ENCODE data around the gene XYLT1.

Gene XYLT1

GRCh38 chr16:17330044-17330443, 140.7 kb downstream of the XYLT1 start:
- no peak overlapping the region for H3K4me3 ChIP-seq (ENCODE audit: low read depth, low read length)
- TF ChIP-seq CTCF (IDR thresholded peaks at IDR 0.05; ENCODE audit: borderline replicate concordance, insufficient read depth, low read depth, low read length): no peak

GRCh38 chr16:17329391-17329790, 141.4 kb downstream of the XYLT1 start:
- TF ChIP-seq CTCF (IDR thresholded peaks at IDR 0.05; ENCODE audit: borderline replicate concordance, insufficient read depth, low read depth, low read length): no peak
- H3K4me3 ChIP-seq (ENCODE audit: low read depth, low read length): no peak overlapping the region

DNA sequence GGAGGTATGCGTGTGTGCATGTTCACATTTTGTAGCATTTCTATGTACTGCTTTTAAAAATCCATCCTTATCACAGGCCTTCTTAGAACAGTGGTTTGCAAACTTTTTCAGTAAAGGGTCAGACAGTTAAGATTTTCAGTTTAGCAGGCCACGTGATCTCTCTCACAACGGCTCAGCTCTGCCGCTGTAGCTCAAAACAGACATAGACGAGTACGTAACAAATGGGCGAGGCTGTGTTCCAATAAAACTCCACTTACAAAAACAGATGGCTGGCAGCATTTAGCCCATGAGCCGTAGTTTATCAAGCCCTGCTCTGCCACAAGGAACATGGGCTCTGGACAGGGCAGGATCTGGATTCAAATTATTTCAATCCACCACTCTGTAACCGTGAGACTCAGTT, 141.8 kb downstream of the XYLT1 start:
- H3K4me3 ChIP-seq (ENCODE audit: low read depth, low read length): no peak overlapping the region
- TF ChIP-seq CTCF (IDR thresholded peaks at IDR 0.05; ENCODE audit: borderline replicate concordance, insufficient read depth, low read depth, low read length): no peak

DNA sequence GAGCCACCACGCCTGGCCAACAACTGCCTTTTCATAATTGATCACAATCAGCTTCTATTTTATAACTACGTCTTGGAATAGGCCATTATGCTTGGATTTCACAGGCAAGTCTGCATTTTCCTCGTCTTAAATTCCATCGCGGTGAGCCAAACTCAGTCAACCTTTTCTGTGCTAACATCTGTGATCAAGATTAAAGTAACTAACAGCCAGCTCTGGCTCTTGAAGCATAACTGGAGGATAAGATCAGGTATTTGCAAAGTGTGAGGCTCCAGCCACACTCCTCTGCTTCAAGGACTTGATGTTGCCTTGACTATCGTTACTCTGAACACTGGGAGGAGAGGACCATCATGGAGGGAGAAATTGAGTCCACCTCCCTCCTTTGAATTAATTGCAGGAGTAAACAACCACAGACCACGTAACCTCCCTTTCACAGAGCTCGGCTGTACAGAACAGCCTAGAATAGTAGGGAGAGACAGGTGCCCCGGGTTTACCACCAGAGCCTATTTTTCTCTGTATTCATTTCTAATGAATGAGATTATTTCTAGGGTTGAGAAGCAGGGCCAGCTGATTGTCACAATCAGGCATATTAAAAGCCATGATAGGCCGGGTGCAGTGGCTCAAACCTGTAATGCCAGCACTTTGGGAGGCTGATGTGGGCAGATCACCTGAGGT, 143.0 kb downstream of the XYLT1 start:
- H3K4me3 ChIP-seq (ENCODE audit: low read depth, low read length): no peak overlapping the region
- no peak for TF ChIP-seq CTCF (IDR thresholded peaks at IDR 0.05; ENCODE audit: borderline replicate concordance, insufficient read depth, low read depth, low read length)

- H3K4me3 ChIP-seq (ENCODE audit: low read depth, low read length): no peak overlapping the region
- no peak for TF ChIP-seq CTCF (IDR thresholded peaks at IDR 0.05; ENCODE audit: borderline replicate concordance, insufficient read depth, low read depth, low read length)
Observed at GRCh38 chr16:17325476-17326143, 145.2 kb downstream of the XYLT1 start.

DNA sequence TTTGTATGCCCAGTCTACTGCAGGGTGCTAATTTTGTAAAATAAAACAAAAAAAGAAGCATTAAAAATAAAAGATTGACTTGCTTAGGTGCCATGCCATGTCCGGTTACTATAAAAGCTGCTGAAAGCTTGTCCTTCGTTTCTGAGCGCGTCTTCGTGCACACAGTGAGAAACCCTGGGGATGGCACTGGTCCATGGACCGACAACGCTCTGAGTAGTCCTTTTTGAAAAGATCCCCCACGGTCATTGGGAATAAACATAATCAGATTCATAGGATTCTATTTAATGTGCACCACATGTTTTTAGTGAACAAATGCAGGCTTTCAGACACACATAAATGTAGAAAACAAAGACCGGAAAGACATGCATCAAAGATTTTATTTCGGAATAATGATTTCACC, 146.3 kb downstream of the XYLT1 start:
- no peak overlapping the region for H3K4me3 ChIP-seq (ENCODE audit: low read depth, low read length)
- no peak for TF ChIP-seq CTCF (IDR thresholded peaks at IDR 0.05; ENCODE audit: borderline replicate concordance, insufficient read depth, low read depth, low read length)

DNA sequence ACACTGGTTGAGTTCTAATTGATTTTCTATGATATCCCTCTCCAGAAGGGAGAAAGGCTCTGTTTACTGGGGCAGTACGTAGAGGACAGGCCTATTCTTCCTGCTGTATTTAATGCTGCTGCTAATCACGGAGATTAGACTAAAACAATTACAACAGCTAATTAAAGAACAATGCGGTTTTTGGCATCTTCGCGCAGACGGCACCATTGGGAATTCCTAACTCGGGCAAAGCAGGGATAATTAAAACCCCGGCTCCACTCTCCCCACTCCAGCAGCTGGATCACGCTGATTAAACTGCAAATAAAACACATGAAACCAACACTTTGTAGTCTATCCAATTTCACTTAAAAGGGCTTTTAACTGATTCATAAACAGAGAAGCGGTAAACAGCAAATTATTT, 147.6 kb downstream of the XYLT1 start:
- no peak for TF ChIP-seq CTCF (IDR thresholded peaks at IDR 0.05; ENCODE audit: borderline replicate concordance, insufficient read depth, low read depth, low read length)
- no peak overlapping the region for H3K4me3 ChIP-seq (ENCODE audit: low read depth, low read length)

Data from GM12875 (cell line).